GM19240 (cell line): ENCODE measurements around the gene KRTAP12-3.

Experiments used
- DNase-seq: peaks from one replicate; pipeline ENCODE4 v3.0.0; 2011; ENCODE audit warnings: low spot score; ENCODE audit not compliant: insufficient read length

KRTAP12-3 gene

DNA sequence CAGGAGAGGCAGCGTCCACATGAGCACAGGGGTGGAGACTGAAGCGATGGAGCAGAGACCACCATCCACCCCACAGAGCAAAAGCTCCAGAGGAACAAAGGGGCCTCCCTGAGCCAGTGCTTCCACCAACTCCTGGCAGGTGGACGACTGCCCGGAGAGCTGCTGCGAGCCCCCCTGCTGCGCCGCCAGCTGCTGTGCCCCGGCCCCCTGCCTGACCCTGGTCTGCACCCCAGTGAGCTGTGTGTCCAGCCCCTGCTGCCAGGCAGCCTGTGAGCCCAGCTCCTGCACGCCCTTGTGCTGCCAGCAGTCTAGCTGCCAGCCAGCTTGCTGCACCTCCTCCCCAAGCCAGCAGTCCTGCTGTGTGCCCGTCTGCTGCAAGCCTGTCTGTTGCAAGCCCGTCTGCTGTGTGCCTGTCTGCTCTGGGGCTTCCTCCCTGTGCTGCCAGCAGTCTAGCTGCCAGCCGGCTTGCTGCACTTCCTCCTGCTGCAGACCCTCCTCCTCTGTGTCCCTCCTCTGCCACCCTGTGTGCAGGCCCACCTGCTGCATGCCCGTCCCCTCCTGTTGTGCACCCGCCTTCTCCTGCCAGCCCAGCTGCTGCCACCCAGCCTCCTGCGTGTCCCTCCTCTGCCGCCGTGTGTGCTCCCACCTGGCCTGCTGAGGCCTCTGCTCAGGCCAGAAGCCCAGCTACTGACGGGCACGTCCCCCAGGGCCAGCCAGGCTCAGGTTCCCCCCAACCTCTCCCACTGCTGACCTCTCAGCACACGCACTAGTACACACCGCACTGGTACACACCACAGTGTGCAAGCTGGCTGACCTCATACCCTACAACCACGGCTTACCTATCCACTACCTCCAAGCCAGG lies 44.6 kb downstream of the KRTAP12-3 start:
- DNase-seq, result no peak

DNA sequence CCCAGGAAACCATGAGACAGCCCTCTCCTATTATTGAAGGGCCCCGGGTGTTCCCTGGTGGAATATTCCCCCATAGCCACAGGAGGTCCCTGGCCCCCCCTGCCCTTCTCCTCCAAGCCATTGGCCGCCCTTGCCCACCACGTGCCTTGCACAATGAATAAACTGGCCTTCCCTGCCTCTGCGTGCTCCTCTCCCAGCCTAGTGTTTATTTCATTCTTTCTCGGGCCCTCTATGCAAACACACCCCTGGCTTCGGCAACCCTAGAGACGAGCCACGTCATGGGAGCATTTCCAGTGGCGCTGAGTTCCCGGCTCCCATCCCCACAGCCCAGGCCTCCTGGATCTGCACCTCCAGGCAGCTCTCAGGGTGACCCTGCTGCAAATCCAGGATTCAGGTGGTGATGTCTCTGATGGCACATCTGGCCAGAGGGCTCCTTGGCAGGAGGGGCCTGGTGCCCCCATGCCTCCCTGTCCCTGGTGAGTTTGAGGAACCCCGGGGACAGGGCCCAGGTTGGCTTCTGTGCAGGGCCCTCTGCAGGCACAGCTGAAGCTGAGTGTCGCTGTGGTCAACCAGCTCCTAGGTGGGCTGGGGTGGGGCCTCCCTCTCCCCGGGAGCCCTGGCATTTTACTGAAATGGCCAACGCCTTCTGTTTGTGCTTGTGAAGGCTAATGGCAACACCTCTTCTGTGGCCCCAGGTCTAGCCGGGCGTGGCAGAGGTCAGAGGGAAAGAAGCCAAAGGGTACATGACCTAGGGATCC lies 45.4 kb downstream of the KRTAP12-3 start:
- no peak for DNase-seq

DNA sequence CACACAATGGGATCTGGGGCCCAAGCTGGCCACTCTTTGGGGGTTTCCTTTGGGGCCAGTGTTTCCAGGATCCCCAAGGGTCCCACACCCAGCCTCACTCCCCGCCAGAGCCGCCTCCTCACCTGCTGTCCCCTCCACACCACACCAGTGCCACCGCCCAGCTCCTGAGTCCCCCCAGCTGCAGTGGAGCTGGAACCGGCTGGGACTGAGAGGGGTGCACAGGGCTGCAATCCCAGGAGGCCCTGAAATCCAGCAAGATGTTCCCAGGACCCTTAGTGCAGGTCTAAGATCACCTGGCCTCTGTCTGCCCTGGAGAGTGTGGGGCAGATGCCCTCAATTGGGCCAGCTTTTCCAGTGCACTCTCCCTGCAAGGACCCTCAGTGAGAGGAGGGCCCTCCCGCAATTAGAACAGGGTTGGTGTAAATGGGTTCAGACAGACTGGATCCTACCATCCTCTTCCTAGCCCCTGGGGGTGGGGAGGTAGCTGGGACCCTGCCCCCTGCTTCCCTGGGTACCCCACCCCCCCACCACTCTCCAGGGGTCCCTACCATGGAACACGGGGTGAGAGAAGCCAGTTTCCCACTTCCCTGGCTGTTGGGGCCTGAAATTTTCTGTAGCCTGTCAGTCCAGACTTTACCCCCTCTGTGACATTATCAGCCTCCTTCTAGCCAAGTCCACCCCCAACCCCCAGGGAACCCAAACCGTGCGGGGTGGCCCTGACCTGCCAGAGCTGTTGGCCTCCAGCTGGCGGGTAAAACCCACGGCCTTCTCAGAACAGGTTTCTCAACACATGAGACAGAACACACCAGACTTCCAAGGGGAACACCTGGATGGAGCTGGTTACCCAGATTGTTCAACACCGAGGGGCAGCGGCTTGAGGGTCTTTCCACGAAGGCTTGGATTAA lies 46.3 kb downstream of the KRTAP12-3 start:
- DNase-seq, result no peak

DNA sequence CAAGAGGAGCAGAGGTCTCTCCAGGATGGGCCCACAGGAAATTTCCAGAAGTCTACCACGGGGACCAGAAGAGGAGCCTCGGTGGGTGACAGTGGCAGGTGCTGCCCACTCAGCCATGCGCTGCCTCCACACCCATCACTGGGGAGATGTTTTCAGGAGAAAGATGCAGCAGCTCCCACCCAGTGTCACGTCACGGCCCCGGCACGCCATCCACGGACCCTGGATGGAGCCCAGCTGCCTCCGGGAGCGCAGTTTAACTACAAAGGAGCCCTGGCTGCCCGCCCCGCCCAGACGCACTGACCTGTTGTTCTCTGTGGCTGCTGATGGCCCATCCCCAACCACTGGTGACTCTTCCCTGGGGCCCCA lies 46.9 kb downstream of the KRTAP12-3 start:
- DNase-seq, result no peak

DNA sequence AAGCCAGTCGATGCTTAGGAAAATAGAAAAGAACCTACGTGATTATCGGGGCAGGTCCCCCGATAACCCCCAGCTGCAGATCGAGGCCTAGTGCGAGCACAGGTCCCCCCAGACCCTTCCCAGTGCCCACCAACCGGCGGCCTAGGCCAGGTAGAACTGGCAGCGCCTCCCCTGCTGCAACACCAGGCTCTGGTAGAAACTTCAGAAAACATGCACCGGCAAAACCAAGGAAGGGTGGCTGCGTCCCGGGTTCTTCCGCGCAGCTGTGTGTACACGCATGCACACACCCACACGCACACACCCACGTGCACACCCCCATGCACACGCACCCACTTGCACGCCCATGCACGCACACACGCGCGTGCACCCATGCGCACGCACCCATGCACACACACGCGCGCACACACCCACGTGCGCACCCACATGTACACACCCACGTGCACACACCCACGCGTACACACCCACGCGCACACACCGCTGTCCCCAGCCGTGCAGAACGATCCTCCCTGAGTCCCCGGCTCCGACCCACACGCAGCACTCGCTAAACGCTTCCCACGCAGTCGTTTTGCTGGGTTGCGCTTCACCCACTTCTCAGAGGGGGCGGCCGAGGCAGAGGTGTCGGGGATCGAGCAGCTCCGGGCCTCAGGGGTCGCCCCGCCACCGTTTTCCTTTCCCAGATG lies 48.4 kb downstream of the KRTAP12-3 start:
- no peak for DNase-seq

DNA sequence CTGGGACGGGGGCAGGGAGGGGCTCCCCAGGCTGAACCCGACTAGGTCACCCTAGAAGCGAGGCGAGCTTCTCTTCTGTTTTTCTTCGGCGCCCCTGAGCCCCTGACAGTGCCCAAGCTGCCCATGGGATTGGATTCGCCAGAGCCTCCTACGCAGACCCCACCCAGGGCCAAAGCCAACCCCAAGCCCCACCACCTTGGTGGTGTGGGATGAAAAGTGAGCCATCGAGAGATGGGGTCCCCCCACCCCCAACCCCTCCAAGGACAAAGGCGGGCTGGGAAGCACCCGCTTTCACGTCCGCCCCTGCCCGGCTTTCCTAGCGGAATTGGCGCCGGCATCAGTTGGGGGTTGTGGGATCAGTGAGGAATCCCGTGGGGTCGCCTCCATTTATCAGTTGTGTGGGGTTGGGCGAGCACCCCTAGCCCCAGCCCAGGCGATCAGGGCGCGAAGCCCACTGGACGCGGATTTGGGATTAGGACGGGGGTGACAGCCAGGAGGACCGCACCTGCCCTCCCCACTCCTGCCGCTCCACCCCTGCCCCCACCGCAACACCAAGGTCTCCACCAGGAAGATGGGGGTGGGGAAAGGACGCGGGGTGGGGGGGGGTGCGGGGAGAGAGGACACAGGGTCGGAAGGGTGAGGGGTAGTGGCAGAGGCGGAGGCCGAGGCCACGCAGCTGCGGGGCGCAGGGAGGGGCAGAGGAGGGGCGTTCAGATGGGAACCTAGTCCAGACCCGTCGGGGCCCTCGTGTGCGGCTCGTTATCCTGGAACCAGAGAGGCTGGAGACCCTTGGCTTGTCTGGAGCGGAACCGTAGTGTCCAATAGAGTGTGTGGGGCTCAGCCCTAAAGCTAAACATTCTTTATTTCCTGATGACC lies 49.2 kb downstream of the KRTAP12-3 start:
- DNase-seq, result no peak
